Sigmoid colon (tissue), 7 donors: ENCODE data around the gene RAB40B. TPM values are rescaled to one million over a fixed set of nuclear protein-coding genes. Genes with fewer than 3 reads are reported as not detected.

Source experiments
- DNase-seq: peaks from one replicate; pipeline ENCODE4 v3.0.0-alpha.2; 2019
- H3K27ac ChIP-seq, 4 donors: fragments of 200-600 bp; sonication (generic); one replicate each; pipeline ENCODE4 v1.5.1; 2016 to 2019; ENCODE audit warnings: mild to moderate bottlenecking in 1 of 4
- H3K27me3 ChIP-seq, 3 donors: fragments of 200-600 bp; sonication (generic); one replicate each; pipeline ENCODE4 v1.5.1; 2019; ENCODE audit warnings: mild to moderate bottlenecking in 1 of 3
- H3K36me3 ChIP-seq, 4 donors: fragments of 200-600 bp; sonication (generic); one replicate each; pipeline ENCODE4 v1.5.1; 2016 to 2019
- H3K4me1 ChIP-seq, 4 donors: fragments of 200-600 bp; sonication (generic); one replicate each; pipeline ENCODE4 v1.5.1; 2017 to 2019
- H3K4me3 ChIP-seq, 4 donors: fragments of 200-600 bp; sonication (generic); one replicate each; pipeline ENCODE4 v1.5.1; 2017 to 2019; ENCODE audit warnings: mild to moderate bottlenecking in 2 of 4, moderate library complexity in 1 of 4
- H3K9me3 ChIP-seq, 4 donors: fragments of 200-600 bp in 3 of 4; sonication (generic) in 3 of 4; one replicate each; pipeline versions ENCODE4 v1.5.1 to v1.6.1; 2013 to 2019
- EP300 ChIP-seq, 4 donors: sonication (generic); formaldehyde crosslinking; IDR thresholded peaks; one replicate each; pipeline ENCODE4 v1.6.1; 2017; ENCODE audit warnings: antibody characterized with exemption in 4 of 4
- POLR2A ChIP-seq, 2 donors: fragments of 450-650 bp; IDR thresholded peaks; one replicate each; pipeline ENCODE4 v1.6.1; 2016; ENCODE audit warnings: antibody characterized with exemption in 2 of 2, mild to moderate bottlenecking in 2 of 2, moderate library complexity in 2 of 2
- POLR2AphosphoS5 ChIP-seq, 4 donors: sonication (generic); formaldehyde crosslinking; IDR thresholded peaks; one replicate each; pipeline ENCODE4 v1.6.1; 2017; ENCODE audit warnings: antibody characterized with exemption in 4 of 4
- WGBS, 2 donors: extraction: QIAGEN DNeasy Blood & Tissue Kit; methylation state at CpG; one replicate each; pipeline ENCODE4 v1.1.7; 2013; 5-methylcytosine and 5-hydroxymethylcytosine counted together
- intact Hi-C: fragments of 100-400 bp; cut with DNase I; formaldehyde crosslinking; loops from one replicate; pipeline ENCODE4 v1.15.1; 2023
- polyA plus RNA-seq, 3 donors: library from polyadenylated mRNA; stranded (reverse); fragments of 200-250 nt; gene quantifications; one replicate each; pipeline ENCODE4 v1.2.3, GENCODE V29; 2013
- total RNA-seq, 4 donors: library from RNA; depleted of rRNA; stranded (reverse); fragments of >200 nt; gene quantifications; one replicate each; pipeline ENCODE4 v1.1.0, GENCODE V29; 2016
- TF ChIP-seq, protein P1 (sequence below), 4 experiments: fragments of 450-650 bp in 3 of 4; fragments of 200-600 bp in 1 of 4; IDR thresholded peaks; one replicate each; pipeline ENCODE4 v1.5.1; 2016 to 2019; ENCODE audit warnings: antibody characterized with exemption in 4 of 4, mild to moderate bottlenecking in 3 of 4, moderate library complexity in 2 of 4
- donor health status: healthy with polysubstance abuse.
- donor health status: Bipolar disorder and iron deficiency.
- donor health status: healthy.

The RAB40B gene
- total and polyA plus RNA-seq, 7 donors, result 11.7 to 32.7 (median 23.2) TPM

DNA sequence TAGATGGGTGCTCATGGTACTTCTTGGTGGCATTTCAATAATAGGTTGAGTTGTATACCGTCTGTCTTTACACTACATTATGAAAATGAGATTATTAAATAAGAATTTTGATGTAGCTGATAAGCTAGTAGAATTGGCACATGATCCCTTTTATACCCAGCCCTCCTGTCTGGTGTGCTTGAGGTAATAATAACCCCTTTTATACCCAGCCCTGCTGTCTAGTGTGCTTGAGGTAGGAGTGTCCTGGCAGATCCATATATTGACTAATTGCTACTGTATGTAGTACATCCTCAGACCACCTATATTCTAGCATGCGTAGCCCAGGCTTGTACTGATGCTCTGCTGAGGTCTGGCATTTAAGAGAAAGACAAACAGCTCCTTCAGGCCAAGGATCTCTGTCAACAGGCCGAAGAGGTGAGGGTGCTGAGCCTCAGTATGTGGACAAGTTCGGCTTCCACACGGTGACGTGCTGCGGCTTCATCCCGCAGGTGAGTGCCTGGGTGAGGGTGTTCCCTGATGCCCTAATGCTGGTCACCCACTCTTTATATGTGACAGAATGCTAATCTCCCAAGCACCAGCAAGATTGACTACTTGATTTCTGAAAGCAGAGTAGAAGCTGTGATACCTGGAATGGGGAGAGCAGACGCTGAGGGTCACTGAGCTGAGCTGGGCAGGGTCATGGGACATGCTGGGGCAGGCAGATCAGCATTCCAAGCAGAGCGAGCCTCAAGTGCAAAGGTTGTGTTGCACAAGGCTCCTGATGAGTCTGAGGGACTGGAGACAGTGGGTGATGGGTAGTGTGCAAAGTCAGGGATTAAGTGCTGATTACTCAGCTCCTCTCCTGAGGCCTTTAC is 42.6 kb upstream of the RAB40B start:
- intact Hi-C loops, result no loop called here
- H3K36me3 ChIP-seq, result peaks cover 16 to 57% (median 33%) of the 10 kb centered on the region in 4 donors

GRCh38 chr17:82737967-82738877 is 39.7 kb upstream of the RAB40B start:
- H3K4me1 ChIP-seq, result peaks cover 0 to 22% (median 17%) of the 10 kb centered on the region in 4 donors
- H3K4me3 ChIP-seq, result no peak overlapping the region
- H3K27me3 ChIP-seq, result no peaks in the 10 kb centered on the region
- DNase-seq, result no peak
- intact Hi-C loops, result no loop called here
- no peaks in the 10 kb centered on the region for H3K9me3 ChIP-seq
- WGBS, 2 donors, result 76 to 85% methylated on average over 26 of the region's 26 CpGs
- H3K27ac ChIP-seq, result no peak overlapping the region
- H3K36me3 ChIP-seq, result peaks cover 16 to 49% (median 31%) of the 10 kb centered on the region in 4 donors
- TF ChIP-seq EP300 (IDR thresholded peaks at IDR 0.05), result no peak
- no peak for TF ChIP-seq POLR2A (IDR thresholded peaks at IDR 0.05)
- TF ChIP-seq, protein P1, sequence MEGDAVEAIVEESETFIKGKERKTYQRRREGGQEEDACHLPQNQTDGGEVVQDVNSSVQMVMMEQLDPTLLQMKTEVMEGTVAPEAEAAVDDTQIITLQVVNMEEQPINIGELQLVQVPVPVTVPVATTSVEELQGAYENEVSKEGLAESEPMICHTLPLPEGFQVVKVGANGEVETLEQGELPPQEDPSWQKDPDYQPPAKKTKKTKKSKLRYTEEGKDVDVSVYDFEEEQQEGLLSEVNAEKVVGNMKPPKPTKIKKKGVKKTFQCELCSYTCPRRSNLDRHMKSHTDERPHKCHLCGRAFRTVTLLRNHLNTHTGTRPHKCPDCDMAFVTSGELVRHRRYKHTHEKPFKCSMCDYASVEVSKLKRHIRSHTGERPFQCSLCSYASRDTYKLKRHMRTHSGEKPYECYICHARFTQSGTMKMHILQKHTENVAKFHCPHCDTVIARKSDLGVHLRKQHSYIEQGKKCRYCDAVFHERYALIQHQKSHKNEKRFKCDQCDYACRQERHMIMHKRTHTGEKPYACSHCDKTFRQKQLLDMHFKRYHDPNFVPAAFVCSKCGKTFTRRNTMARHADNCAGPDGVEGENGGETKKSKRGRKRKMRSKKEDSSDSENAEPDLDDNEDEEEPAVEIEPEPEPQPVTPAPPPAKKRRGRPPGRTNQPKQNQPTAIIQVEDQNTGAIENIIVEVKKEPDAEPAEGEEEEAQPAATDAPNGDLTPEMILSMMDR (IDR thresholded peaks at IDR 0.05), result no peak
- no peak for TF ChIP-seq POLR2AphosphoS5 (IDR thresholded peaks at IDR 0.05)

More for the DNA sequence above, 42.6 kb upstream of the RAB40B start:
- 97 to 98% methylated on average over 10 of the region's 10 CpGs for WGBS, 2 donors
- no peaks in the 10 kb centered on the region for H3K9me3 ChIP-seq
- no peak for DNase-seq
- peaks cover 0 to 10% (median 6%) of the 10 kb centered on the region in 4 donors for H3K4me1 ChIP-seq
- H3K27me3 ChIP-seq, result no peaks in the 10 kb centered on the region
- H3K4me3 ChIP-seq, result no peak overlapping the region
- H3K27ac ChIP-seq, result no peak overlapping the region
- no peak for TF ChIP-seq EP300 (IDR thresholded peaks at IDR 0.05)
- no peak for TF ChIP-seq POLR2AphosphoS5 (IDR thresholded peaks at IDR 0.05)
- TF ChIP-seq POLR2A (IDR thresholded peaks at IDR 0.05), result no peak
- TF ChIP-seq, protein P1 (IDR thresholded peaks at IDR 0.05), result no peak

- Histone ChIP-seq H3K36me3 (peaks cover 16 to 34% (median 19%) of the 10 kb centered on the region in 4 donors), H3K9me3 (no peaks in the 10 kb centered on the region), H3K27me3 (no peaks in the 10 kb centered on the region), H3K4me3 (peak overlapping the region in 2 of 4 donors; percentile 82 to 98), H3K27ac (peak overlapping the region; percentile 80 to 93 (median 90)), H3K4me1 (peaks cover 0 to 22% (median 17%) of the 10 kb centered on the region in 4 donors)
- TF ChIP-seq POLR2A (IDR thresholded peaks at IDR 0.05) (no peak), POLR2AphosphoS5 (IDR thresholded peaks at IDR 0.05) (no peak), EP300 (IDR thresholded peaks at IDR 0.05) (no peak)
- TF ChIP-seq, protein P1 (IDR thresholded peaks at IDR 0.05), result no peak
- intact Hi-C loops, result no loop called here
- no peak for DNase-seq
- 56 to 90% methylated on average over 18 of the region's 18 CpGs for WGBS, 2 donors
Measured at GRCh38 chr17:82736511-82737185, 38.1 kb upstream of the RAB40B start.
